HG02938 (cell line): ENCODE results near the gene FSTL4.

Source experiments
- ATAC-seq: cut with Tn5 transposase; IDR thresholded peaks from one replicate; pipeline ENCODE4 v1.9.1; 2021; ENCODE audit warnings: mild to moderate bottlenecking, moderate library complexity; ENCODE audit not compliant: unreplicated experiment

FSTL4 gene

GRCh38 chr5:133331941-133332340, 280.4 kb downstream of the FSTL4 start:
- ATAC-seq: no peak

GRCh38 chr5:133330956-133331355, 281.4 kb downstream of the FSTL4 start:
- no peak for ATAC-seq

GRCh38 chr5:133328800-133329199, 283.5 kb downstream of the FSTL4 start:
- no peak for ATAC-seq

- ATAC-seq: no peak
These were observed 284.4 kb downstream of the FSTL4 start for GRCh38 chr5:133327946-133328401.

- no peak for ATAC-seq
These were observed 286.0 kb downstream of the FSTL4 start for GRCh38 chr5:133326361-133326760.

- no peak for ATAC-seq
These were observed 286.5 kb downstream of the FSTL4 start for GRCh38 chr5:133325864-133326263.

GRCh38 chr5:133324926-133325325, 287.4 kb downstream of the FSTL4 start:
- no peak for ATAC-seq

- ATAC-seq: no peak
These were observed 288.6 kb downstream of the FSTL4 start for GRCh38 chr5:133323494-133324457.

- no peak for ATAC-seq
These were observed 289.6 kb downstream of the FSTL4 start for GRCh38 chr5:133322743-133323142.

- ATAC-seq: no peak
These were observed 290.4 kb downstream of the FSTL4 start for GRCh38 chr5:133321833-133322420.

- ATAC-seq: no peak
These were observed 291.0 kb downstream of the FSTL4 start for GRCh38 chr5:133321286-133321832.

- no peak for ATAC-seq
These were observed 292.3 kb downstream of the FSTL4 start for GRCh38 chr5:133319905-133320520.

- ATAC-seq: no peak
These were observed 293.1 kb downstream of the FSTL4 start for GRCh38 chr5:133319244-133319643.

GRCh38 chr5:133317558-133317957, 294.8 kb downstream of the FSTL4 start:
- ATAC-seq: no peak

- no peak for ATAC-seq
These were observed 295.7 kb downstream of the FSTL4 start for GRCh38 chr5:133316346-133317343.

- ATAC-seq: no peak
These were observed 298.3 kb downstream of the FSTL4 start for GRCh38 chr5:133314086-133314485.

GRCh38 chr5:133311176-133311575, 301.2 kb downstream of the FSTL4 start:
- no peak for ATAC-seq

- no peak for ATAC-seq
These were observed 302.2 kb downstream of the FSTL4 start for GRCh38 chr5:133309984-133310621.

GRCh38 chr5:133309166-133309795, 303.1 kb downstream of the FSTL4 start:
- ATAC-seq: no peak
